Stimulated activated naive B cell treated with anti-CD40 and anti-IgM and Interleukin-4, amounts not matched to agents 10 μg/mL and 1 μg/mL and 100 μg/mL, for 72 hours (primary cell): ENCODE data around the gene NPTXR.
A peak's percentile ranks its signal among the peaks of the same experiment; 100 is the strongest.

Experiments used
- ATAC-seq, 2 donors: fragments of 150-1000 bp; cut with Tn5 transposase; replicated peaks; 2 replicates each; pipeline ENCODE4 v1.10.0; 2021; ENCODE audit warnings: moderate library complexity in 1 of 2
- DNase-seq: peaks from one replicate; pipeline ENCODE4 v3.0.0; 2021
- H3K27ac Mint-ChIP-seq: one replicate; pipeline ENCODE4 v1.8.0; 2022; ENCODE audit warnings: mild to moderate bottlenecking, mixed read lengths
- H3K27me3 Mint-ChIP-seq, 2 donors: one replicate each; pipeline ENCODE4 v1.8.0; 2022; ENCODE audit warnings: mixed read lengths in 2 of 2
- H3K36me3 Mint-ChIP-seq, 2 donors: one replicate each; pipeline ENCODE4 v1.8.0; 2022; ENCODE audit warnings: mixed read lengths in 2 of 2, mild to moderate bottlenecking in 1 of 2
- H3K4me1 Mint-ChIP-seq, 2 donors: one replicate each; pipeline ENCODE4 v1.8.0; 2022; ENCODE audit warnings: mixed read lengths in 2 of 2, mild to moderate bottlenecking in 1 of 2
- H3K4me3 Mint-ChIP-seq, 2 donors: one replicate each; pipeline ENCODE4 v1.8.0; 2022; ENCODE audit warnings: mild to moderate bottlenecking in 2 of 2, mixed read lengths in 2 of 2, moderate library complexity in 1 of 2
- H3K9me3 Mint-ChIP-seq, 2 donors: one replicate each; pipeline ENCODE4 v1.8.0; 2022; ENCODE audit warnings: mixed read lengths in 2 of 2, mild to moderate bottlenecking in 1 of 2

Gene NPTXR

DNA sequence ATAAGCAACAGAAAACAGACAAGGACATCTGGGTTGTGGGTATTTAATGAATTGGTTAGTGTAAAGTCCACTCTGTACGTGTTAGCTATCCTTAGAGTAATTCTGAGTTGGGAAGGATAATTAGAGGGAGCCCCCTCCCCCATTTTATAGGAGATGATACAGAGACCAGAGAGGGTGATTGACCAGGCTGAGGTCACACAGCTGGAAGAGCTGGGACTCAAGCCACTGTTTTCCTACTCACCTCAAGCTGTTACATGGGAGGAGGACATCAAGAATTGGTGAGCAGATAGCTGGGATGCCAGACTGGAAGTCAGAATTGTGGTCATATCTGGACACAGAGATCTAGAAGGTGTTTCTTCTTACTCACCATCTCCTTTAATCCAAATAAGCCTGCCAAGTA lies 8.7 kb upstream of the NPTXR start:
- DNase-seq, result no peak
- no peak for ATAC-seq
- no peak overlapping the region for H3K27ac Mint-ChIP-seq
- no peaks in the 10 kb centered on the region for H3K4me1 Mint-ChIP-seq
- no peaks in the 10 kb centered on the region for H3K36me3 Mint-ChIP-seq
- peaks cover 21 to 26% of the 10 kb centered on the region in 2 donors for H3K27me3 Mint-ChIP-seq
- no peaks in the 10 kb centered on the region for H3K9me3 Mint-ChIP-seq
- H3K4me3 Mint-ChIP-seq, result no peak overlapping the region

GRCh38 chr22:38850941-38851849 lies 7.4 kb upstream of the NPTXR start:
- ATAC-seq, result no peak
- no peak for DNase-seq
- Mint-ChIP-seq H3K4me3 (no peak overlapping the region), H3K9me3 (no peaks in the 10 kb centered on the region), H3K4me1 (no peaks in the 10 kb centered on the region), H3K27me3 (peaks cover 34% of the 10 kb centered on the region in 2 donors), H3K36me3 (no peaks in the 10 kb centered on the region), H3K27ac (no peak overlapping the region)

- Mint-ChIP-seq H3K4me1 (no peaks in the 10 kb centered on the region), H3K36me3 (no peaks in the 10 kb centered on the region), H3K9me3 (no peaks in the 10 kb centered on the region), H3K4me3 (no peak overlapping the region), H3K27ac (no peak overlapping the region), H3K27me3 (peaks cover 29 to 35% of the 10 kb centered on the region in 2 donors)
- DNase-seq (no peak), ATAC-seq (no peak)
Measured at GRCh38 chr22:38850399-38850798, 6.6 kb upstream of the NPTXR start.

DNA sequence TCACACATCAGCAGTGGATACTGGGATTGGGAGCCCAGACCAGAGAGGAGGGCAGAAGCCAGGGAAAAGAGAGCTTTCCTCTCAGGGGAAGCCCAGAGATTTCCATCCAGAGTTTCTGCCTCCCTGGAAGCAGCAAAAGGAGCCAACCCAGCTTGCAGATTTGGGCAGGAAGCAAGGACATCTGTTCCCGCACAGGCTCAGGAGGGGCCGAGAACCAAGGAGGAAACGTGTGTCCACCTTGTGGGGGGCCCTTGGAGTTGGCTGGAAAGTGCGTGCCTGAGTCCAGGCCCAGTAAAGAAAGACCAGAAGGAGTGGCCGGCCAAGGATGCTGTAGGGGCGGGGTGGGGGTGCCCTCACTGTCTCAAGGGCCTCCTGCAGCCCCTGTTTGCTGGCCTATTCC lies 6.0 kb upstream of the NPTXR start:
- Mint-ChIP-seq H3K4me1 (no peaks in the 10 kb centered on the region), H3K9me3 (no peaks in the 10 kb centered on the region), H3K36me3 (no peaks in the 10 kb centered on the region), H3K27me3 (peaks cover 32 to 39% of the 10 kb centered on the region in 2 donors), H3K27ac (no peak overlapping the region), H3K4me3 (no peak overlapping the region)
- ATAC-seq, result no peak
- DNase-seq, result no peak

DNA sequence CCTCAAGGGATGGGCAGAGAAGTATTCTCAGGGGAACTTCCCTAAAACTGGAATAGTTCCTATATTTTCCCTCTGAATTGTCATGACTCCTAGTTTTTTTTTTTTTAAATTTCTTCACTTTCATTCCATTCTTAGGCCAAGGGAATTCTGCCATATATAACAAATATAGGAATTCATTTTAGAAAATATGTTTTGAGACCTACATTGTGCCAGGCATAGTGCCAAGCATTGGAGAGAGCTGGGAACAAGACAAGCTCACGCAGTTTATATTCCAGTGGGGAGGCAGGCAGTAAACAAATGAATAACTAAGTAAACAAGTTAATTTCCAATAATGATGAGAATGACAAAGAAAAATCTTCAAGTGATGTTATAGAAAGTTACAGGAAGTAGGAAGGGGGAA lies 2.6 kb upstream of the NPTXR start:
- no peaks in the 10 kb centered on the region for H3K9me3 Mint-ChIP-seq
- peaks cover 9 to 16% of the 10 kb centered on the region in 2 donors for H3K4me1 Mint-ChIP-seq
- DNase-seq (no peak), ATAC-seq (no peak)
- H3K36me3 Mint-ChIP-seq, result no peaks in the 10 kb centered on the region
- H3K27ac Mint-ChIP-seq, result no peak overlapping the region
- H3K4me3 Mint-ChIP-seq, result no peak overlapping the region
- peaks cover 43 to 48% of the 10 kb centered on the region in 2 donors for H3K27me3 Mint-ChIP-seq

- Mint-ChIP-seq H3K9me3 (no peaks in the 10 kb centered on the region), H3K4me3 (no peak overlapping the region), H3K4me1 (peaks cover 14 to 16% of the 10 kb centered on the region in 2 donors), H3K27me3 (peaks cover 47 to 59% of the 10 kb centered on the region in 2 donors), H3K27ac (no peak overlapping the region), H3K36me3 (no peaks in the 10 kb centered on the region)
- ATAC-seq (no peak), DNase-seq (no peak)
Measured at GRCh38 chr22:38845004-38845740, 1.3 kb upstream of the NPTXR start.

GRCh38 chr22:38844315-38845003 lies 631 bp upstream of the NPTXR start:
- Mint-ChIP-seq H3K4me1 (peaks cover 14 to 16% of the 10 kb centered on the region in 2 donors), H3K9me3 (no peaks in the 10 kb centered on the region), H3K36me3 (no peaks in the 10 kb centered on the region), H3K27ac (no peak overlapping the region), H3K27me3 (peaks cover 53 to 66% of the 10 kb centered on the region in 2 donors), H3K4me3 (no peak overlapping the region)
- DNase-seq (no peak), ATAC-seq (peak in 1 of 2 donors; percentile 7)

DNA sequence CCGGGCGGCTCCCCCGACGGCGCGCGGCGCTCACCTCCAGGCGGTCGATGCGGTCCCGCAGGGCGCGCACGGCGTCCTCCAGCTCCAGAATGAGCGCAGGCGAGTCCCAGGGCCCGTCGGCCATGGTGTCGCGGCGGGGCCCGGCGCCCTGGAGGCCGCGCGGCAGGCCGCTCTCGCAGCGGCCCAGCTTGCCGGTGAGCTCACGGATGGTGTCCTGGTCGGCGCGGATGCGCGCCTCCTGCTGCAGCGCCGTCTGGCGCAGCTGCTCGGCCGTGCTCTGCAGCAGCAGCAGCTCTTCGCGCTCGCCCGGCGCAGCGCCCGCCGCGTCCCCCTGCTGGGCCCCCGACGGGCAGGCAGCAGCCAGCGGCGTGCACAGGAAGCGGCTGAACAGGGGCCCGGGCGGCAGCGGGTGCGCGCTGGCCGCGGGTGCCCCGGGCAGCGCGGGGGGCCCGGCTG lies 599 bp downstream of the NPTXR start:
- ATAC-seq (peak; percentile 80 to 85), DNase-seq (no peak)
- H3K27ac Mint-ChIP-seq, result no peak overlapping the region
- H3K9me3 Mint-ChIP-seq, result no peaks in the 10 kb centered on the region
- H3K36me3 Mint-ChIP-seq, result no peaks in the 10 kb centered on the region
- H3K4me3 Mint-ChIP-seq, result peak overlapping the region in 1 of 2 donors; percentile 76
- H3K4me1 Mint-ChIP-seq, result peaks cover 14 to 16% of the 10 kb centered on the region in 2 donors
- peaks cover 56 to 78% of the 10 kb centered on the region in 2 donors for H3K27me3 Mint-ChIP-seq

GRCh38 chr22:38842512-38843200 lies 1.2 kb downstream of the NPTXR start:
- ATAC-seq, result no peak
- DNase-seq, result no peak
- Mint-ChIP-seq H3K4me3 (peak overlapping the region; percentile 74 to 76), H3K27me3 (peaks cover 56 to 77% of the 10 kb centered on the region in 2 donors), H3K36me3 (no peaks in the 10 kb centered on the region), H3K9me3 (no peaks in the 10 kb centered on the region), H3K27ac (no peak overlapping the region), H3K4me1 (peaks cover 14 to 16% of the 10 kb centered on the region in 2 donors)

DNA sequence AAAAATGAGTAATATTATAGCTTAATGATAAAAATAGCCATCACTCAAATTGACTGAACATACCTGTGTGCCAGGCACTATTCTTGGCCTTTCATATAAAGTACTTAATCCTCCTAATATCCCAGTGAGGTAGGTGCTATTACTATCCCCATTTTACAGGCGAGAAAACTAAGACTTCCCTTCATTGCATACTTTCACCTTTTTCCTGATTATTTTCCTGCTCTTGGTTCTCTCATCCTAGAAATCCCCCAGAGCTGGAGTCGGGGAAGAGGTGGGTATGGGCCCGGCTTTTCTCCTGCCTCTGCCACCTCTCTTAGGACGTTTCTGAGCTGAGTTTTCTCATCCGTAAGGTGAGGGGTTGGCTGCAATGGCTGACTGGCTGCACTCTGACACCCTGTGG lies 2.2 kb downstream of the NPTXR start:
- H3K4me3 Mint-ChIP-seq, result no peak overlapping the region
- H3K36me3 Mint-ChIP-seq, result no peaks in the 10 kb centered on the region
- H3K4me1 Mint-ChIP-seq, result peaks cover 14 to 16% of the 10 kb centered on the region in 2 donors
- no peaks in the 10 kb centered on the region for H3K9me3 Mint-ChIP-seq
- H3K27me3 Mint-ChIP-seq, result peaks cover 54 to 75% of the 10 kb centered on the region in 2 donors
- no peak overlapping the region for H3K27ac Mint-ChIP-seq
- ATAC-seq, result no peak
- DNase-seq, result no peak

DNA sequence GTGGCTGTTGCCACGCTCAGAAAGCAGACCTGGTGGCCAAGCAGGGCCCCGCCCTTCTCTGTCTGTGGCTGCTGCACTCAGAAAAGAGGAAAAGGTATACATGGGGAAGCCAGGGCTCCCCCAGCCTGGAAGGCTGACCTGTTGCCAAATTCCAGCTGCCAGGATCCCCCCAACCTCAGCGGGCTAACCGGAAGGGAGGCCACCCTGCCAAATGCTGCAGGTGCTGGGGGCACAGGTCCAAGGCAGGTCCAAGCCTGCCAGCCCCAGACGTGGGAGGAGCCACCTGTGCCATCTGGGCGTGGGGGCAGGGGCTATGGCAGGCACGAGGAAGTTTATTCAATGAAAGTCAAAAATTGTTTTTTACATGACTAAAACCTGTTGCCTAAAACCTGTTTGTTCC lies 2.6 kb downstream of the NPTXR start:
- peaks cover 53 to 73% of the 10 kb centered on the region in 2 donors for H3K27me3 Mint-ChIP-seq
- H3K27ac Mint-ChIP-seq, result no peak overlapping the region
- H3K36me3 Mint-ChIP-seq, result no peaks in the 10 kb centered on the region
- DNase-seq (no peak), ATAC-seq (no peak)
- H3K4me1 Mint-ChIP-seq, result peaks cover 14 to 16% of the 10 kb centered on the region in 2 donors
- H3K9me3 Mint-ChIP-seq, result no peaks in the 10 kb centered on the region
- no peak overlapping the region for H3K4me3 Mint-ChIP-seq

GRCh38 chr22:38840129-38840528 lies 3.7 kb downstream of the NPTXR start:
- ATAC-seq (no peak), DNase-seq (no peak)
- Mint-ChIP-seq H3K4me3 (no peak overlapping the region), H3K9me3 (no peaks in the 10 kb centered on the region), H3K27ac (peak overlapping the region; percentile 3), H3K36me3 (no peaks in the 10 kb centered on the region), H3K27me3 (peaks cover 51 to 73% of the 10 kb centered on the region in 2 donors), H3K4me1 (peaks cover 14 to 16% of the 10 kb centered on the region in 2 donors)

- Mint-ChIP-seq H3K4me1 (peaks cover 14 to 16% of the 10 kb centered on the region in 2 donors), H3K27me3 (peaks cover 46 to 70% of the 10 kb centered on the region in 2 donors), H3K36me3 (no peaks in the 10 kb centered on the region), H3K9me3 (no peaks in the 10 kb centered on the region), H3K4me3 (no peak overlapping the region), H3K27ac (no peak overlapping the region)
- DNase-seq (no peak), ATAC-seq (no peak)
Measured at GRCh38 chr22:38839686-38840085, 4.1 kb downstream of the NPTXR start.
